GM12873 (cell line): ENCODE measurements around the gene CCDC170.

ENCODE experiments used
- CTCF ChIP-seq: IDR thresholded peaks from 2 replicates; pipeline ENCODE4 v1.5.1; 2012; ENCODE audit warnings: low read depth, mild to moderate bottlenecking, moderate library complexity, low read length, control low read depth; ENCODE audit not compliant: insufficient read depth; ENCODE audit errors: missing control alignments

Gene CCDC170

GRCh38 chr6:151550618-151551017 lies 56.8 kb downstream of the CCDC170 start:
- TF ChIP-seq CTCF = no peak

- no peak for TF ChIP-seq CTCF
These were observed 57.5 kb downstream of the CCDC170 start for GRCh38 chr6:151551223-151551857.

GRCh38 chr6:151553416-151554165 lies 59.8 kb downstream of the CCDC170 start:
- no peak for TF ChIP-seq CTCF

- no peak for TF ChIP-seq CTCF
These were observed 67.4 kb downstream of the CCDC170 start for GRCh38 chr6:151561238-151561637.

- TF ChIP-seq CTCF = no peak
These were observed 70.8 kb downstream of the CCDC170 start for GRCh38 chr6:151564654-151565053.

- no peak for TF ChIP-seq CTCF
These were observed 72.1 kb downstream of the CCDC170 start for GRCh38 chr6:151565940-151566339.

GRCh38 chr6:151566557-151566956 lies 72.7 kb downstream of the CCDC170 start:
- no peak for TF ChIP-seq CTCF
